Caco-2 (cell line): ENCODE results near the gene PRRT1. TPM values are rescaled to one million over a fixed set of nuclear protein-coding genes. Genes with fewer than 3 reads are reported as not detected.
"Not testable (repeated sequence)": the region's sequence is repeated elsewhere in the genome, so short reads cannot be mapped to it uniquely, and the experiment has no call there.

ENCODE experiments used
- BruUV-seq: library from RNA; stranded (reverse); fragments of 400-500 nt; replicated peaks from 2 replicates; lab custom pipeline; 2021; lab: Mats Ljungman, UMichigan
- CTCF ChIA-PET: fragments of 300-600 bp; sonication (Branson Sonifier 250); formaldehyde crosslinking; loops from one replicate; lab custom pipeline; 2022; ENCODE audit warnings: antibody characterized with exemption; lab: Charles Lee
- POLR2A ChIA-PET: fragments of 300-600 bp; sonication (Branson Sonifier 250); formaldehyde crosslinking; loops from one replicate; lab custom pipeline; 2022; ENCODE audit warnings: antibody characterized with exemption; lab: Charles Lee
- DNase-seq, 2 experiments: peaks; one replicate each; pipeline versions ENCODE4 v3.0.0 to v3.0.0-alpha.2; 2020 to 2022
- H3K27me3 ChIP-seq: replicated peaks from 2 replicates; pipeline ENCODE4 v1.6.0; 2011; ENCODE audit warnings: low read length; ENCODE audit not compliant: control insufficient read depth, insufficient read depth
- H3K36me3 ChIP-seq: 2 replicates; pipeline ENCODE4 v1.5.1; 2011; ENCODE audit warnings: low read length; ENCODE audit not compliant: control insufficient read depth, insufficient read depth
- H3K4me1 ChIP-seq: fragments of 250-450 bp; sonication (Bioruptor Pico); 2 replicates; pipeline ENCODE4 v1.5.1; 2020; ENCODE audit warnings: mild to moderate bottlenecking
- H3K4me3 ChIP-seq: 2 replicates; pipeline ENCODE4 v1.5.1; 2011; ENCODE audit warnings: low read depth, mild to moderate bottlenecking, control low read depth, low read length
- H3K9me3 ChIP-seq: fragments of 250-450 bp; sonication (Bioruptor Pico); 2 replicates; pipeline ENCODE4 v1.5.1; 2020; ENCODE audit warnings: mild to moderate bottlenecking, moderate library complexity
- H3K27ac Mint-ChIP-seq: one replicate; pipeline ENCODE4 v1.8.0; 2022; ENCODE audit warnings: mixed read lengths; ENCODE audit not compliant: unreplicated experiment
- H3K27me3 Mint-ChIP-seq: one replicate; pipeline ENCODE4 v1.8.0; 2022; ENCODE audit warnings: mixed read lengths; ENCODE audit not compliant: insufficient read depth, unreplicated experiment
- H3K36me3 Mint-ChIP-seq: one replicate; pipeline ENCODE4 v1.8.0; 2022; ENCODE audit warnings: mild to moderate bottlenecking, mixed read lengths; ENCODE audit not compliant: insufficient read depth, unreplicated experiment
- H3K4me1 Mint-ChIP-seq: one replicate; pipeline ENCODE4 v1.8.0; 2022; ENCODE audit warnings: low read depth, mixed read lengths; ENCODE audit not compliant: unreplicated experiment
- H3K4me3 Mint-ChIP-seq: one replicate; pipeline ENCODE4 v1.8.0; 2022; ENCODE audit warnings: mild to moderate bottlenecking, moderate library complexity, mixed read lengths; ENCODE audit not compliant: unreplicated experiment
- H3K9me3 Mint-ChIP-seq: one replicate; pipeline ENCODE4 v1.8.0; 2022; ENCODE audit warnings: mixed read lengths; ENCODE audit not compliant: unreplicated experiment
- CTCF ChIP-seq, 2 experiments: fragments of 200-600 bp in 1 of 2; IDR thresholded peaks; 1 replicate in 1 of 2; 2 replicates in 1 of 2; pipeline versions ENCODE4 v1.5.1 to v1.8.0; 2011 to 2022; ENCODE audit warnings: antibody characterized with exemption in 1 of 2, control low read depth in 1 of 2, inconsistent platforms in 1 of 2, low read depth in 1 of 2, low read length in 1 of 2, mild to moderate bottlenecking in 1 of 2, moderate library complexity in 1 of 2; ENCODE audit not compliant: insufficient read depth in 1 of 2, severe bottlenecking in 1 of 2, unreplicated experiment in 1 of 2
- intact Hi-C: fragments of 100-400 bp; cut with micrococcal nuclease; formaldehyde crosslinking; loops from one replicate; pipeline ENCODE4 v1.10.0; 2022; ENCODE audit not compliant: unreplicated experiment
- total RNA-seq: library from RNA; stranded (reverse); gene quantifications from 2 replicates; pipeline ENCODE4 v1.2.3, GENCODE V29; 2022

PRRT1 gene
- total RNA-seq, 1 experiment from 2014 or later = 2.0 TPM

GRCh38 chr6:32187009-32187709 lies 35.4 kb upstream of the PRRT1 start:
- Histone ChIP-seq H3K4me1 (peaks cover 27% of the 10 kb centered on the region), H3K9me3 (no peaks in the 10 kb centered on the region), H3K36me3 (peaks cover 2% of the 10 kb centered on the region; the same call in 1 of the 2 replicates), H3K4me3 (no peak overlapping the region), H3K27me3 (no peaks in the 10 kb centered on the region)
- intact Hi-C loops = no loop called here
- peaks cover 47% of the 10 kb centered on the region for H3K36me3 Mint-ChIP-seq
- DNase-seq = no peak
- POLR2A ChIA-PET = interaction anchor here (0.6 to 2.1 kb wide), 2 partner anchors 8 to 784 kb away, joined by 3 to 7 read pairs; no protein-coding TSS in a partner anchor
- H3K4me1 Mint-ChIP-seq = peaks cover 23% of the 10 kb centered on the region
- no peaks in the 10 kb centered on the region for H3K27me3 Mint-ChIP-seq
- no peak for TF ChIP-seq CTCF (IDR thresholded peaks at IDR 0.05; ENCODE audit: insufficient read depth in 1 of 2, low read depth in 1 of 2, low read length in 1 of 2, severe bottlenecking in 1 of 2, unreplicated experiment in 1 of 2)
- no peak overlapping the region for H3K27ac Mint-ChIP-seq
- no TSS peak for BruUV-seq
- CTCF ChIA-PET = no interaction called here
- H3K9me3 Mint-ChIP-seq = no peaks in the 10 kb centered on the region
- peak overlapping the region; percentile 16 for H3K4me3 Mint-ChIP-seq

- not testable (repeated sequence) for H3K9me3 Mint-ChIP-seq, H3K4me3 Mint-ChIP-seq
These were observed 34.6 kb upstream of the PRRT1 start for GRCh38 chr6:32186151-32186840.

GRCh38 chr6:32185681-32186131 lies 34.0 kb upstream of the PRRT1 start:
- H3K36me3 ChIP-seq, BruUV-seq, DNase-seq, H3K27me3 ChIP-seq, H3K4me3 ChIP-seq, H3K9me3 Mint-ChIP-seq, intact Hi-C loops, H3K9me3 ChIP-seq, H3K27me3 Mint-ChIP-seq, H3K4me3 Mint-ChIP-seq: not testable (repeated sequence)
- ChIA-PET CTCF (interaction anchor here (0.6 kb wide), 1 partner anchor 15 kb away, joined by 3 read pairs; no protein-coding TSS in a partner anchor), POLR2A (interaction anchor here (2.1 kb wide), 1 partner anchor 10 kb away, joined by 7 read pairs; no protein-coding TSS in a partner anchor)
- H3K4me1 ChIP-seq = peaks cover 20% of the 10 kb centered on the region
- Mint-ChIP-seq H3K27ac (peak overlapping the region; percentile 29), H3K36me3 (peaks cover 56% of the 10 kb centered on the region), H3K4me1 (peaks cover 24% of the 10 kb centered on the region)

More at GRCh38 chr6:32186151-32186840, 34.6 kb upstream of the PRRT1 start:
- H3K9me3 ChIP-seq, H3K27me3 Mint-ChIP-seq, intact Hi-C loops, BruUV-seq, H3K4me3 ChIP-seq, H3K36me3 ChIP-seq, H3K27me3 ChIP-seq, DNase-seq: not testable (repeated sequence)
- H3K36me3 Mint-ChIP-seq = peaks cover 53% of the 10 kb centered on the region
- H3K4me1 Mint-ChIP-seq = peaks cover 23% of the 10 kb centered on the region
- peaks cover 26% of the 10 kb centered on the region for H3K4me1 ChIP-seq
- H3K27ac Mint-ChIP-seq = peak overlapping the region; percentile 29
- CTCF ChIA-PET = interaction anchor here (0.6 kb wide), 1 partner anchor 16 kb away, joined by 3 read pairs; no protein-coding TSS in a partner anchor
- POLR2A ChIA-PET = interaction anchor here (2.1 kb wide), 1 partner anchor 9 kb away, joined by 7 read pairs; no protein-coding TSS in a partner anchor
